GM21528 (cell line): ENCODE measurements around the gene NUDT16.

ENCODE experiments used
- ATAC-seq: cut with Tn5 transposase; IDR thresholded peaks from one replicate; pipeline ENCODE4 v1.9.1; 2021; ENCODE audit warnings: mild to moderate bottlenecking, moderate library complexity; ENCODE audit not compliant: unreplicated experiment, low FRiP score

Gene NUDT16

DNA sequence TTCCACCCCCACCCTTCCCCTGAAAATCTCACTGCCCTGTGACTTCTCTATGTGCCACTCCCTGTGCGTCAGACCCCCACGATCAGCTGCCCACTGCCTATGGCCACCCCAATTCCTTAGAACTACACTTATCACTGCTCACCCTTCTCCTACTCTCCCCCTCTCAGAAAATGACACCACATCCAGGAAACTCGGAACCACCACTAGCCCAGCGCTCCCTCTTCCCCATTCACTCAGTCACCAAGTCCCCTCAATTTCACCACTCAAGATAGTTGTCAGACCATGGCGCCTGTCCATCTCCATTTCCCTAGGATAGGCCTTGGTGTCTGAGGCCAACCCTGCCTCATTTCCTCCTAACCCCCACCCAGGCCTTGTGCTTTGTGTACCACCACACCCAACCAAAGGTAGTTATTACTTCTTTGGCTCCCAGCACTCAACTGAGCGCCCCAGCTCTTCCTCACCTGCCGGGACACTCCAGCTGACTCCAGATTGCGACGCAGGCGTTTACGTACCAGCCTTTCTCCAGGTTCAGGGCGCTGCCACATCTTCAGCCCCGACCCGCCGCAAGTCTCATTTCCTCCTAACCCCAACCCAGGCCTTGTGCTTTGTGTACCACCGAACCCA lies 641 bp upstream of the NUDT16 start:
- peak; percentile 14 for ATAC-seq

DNA sequence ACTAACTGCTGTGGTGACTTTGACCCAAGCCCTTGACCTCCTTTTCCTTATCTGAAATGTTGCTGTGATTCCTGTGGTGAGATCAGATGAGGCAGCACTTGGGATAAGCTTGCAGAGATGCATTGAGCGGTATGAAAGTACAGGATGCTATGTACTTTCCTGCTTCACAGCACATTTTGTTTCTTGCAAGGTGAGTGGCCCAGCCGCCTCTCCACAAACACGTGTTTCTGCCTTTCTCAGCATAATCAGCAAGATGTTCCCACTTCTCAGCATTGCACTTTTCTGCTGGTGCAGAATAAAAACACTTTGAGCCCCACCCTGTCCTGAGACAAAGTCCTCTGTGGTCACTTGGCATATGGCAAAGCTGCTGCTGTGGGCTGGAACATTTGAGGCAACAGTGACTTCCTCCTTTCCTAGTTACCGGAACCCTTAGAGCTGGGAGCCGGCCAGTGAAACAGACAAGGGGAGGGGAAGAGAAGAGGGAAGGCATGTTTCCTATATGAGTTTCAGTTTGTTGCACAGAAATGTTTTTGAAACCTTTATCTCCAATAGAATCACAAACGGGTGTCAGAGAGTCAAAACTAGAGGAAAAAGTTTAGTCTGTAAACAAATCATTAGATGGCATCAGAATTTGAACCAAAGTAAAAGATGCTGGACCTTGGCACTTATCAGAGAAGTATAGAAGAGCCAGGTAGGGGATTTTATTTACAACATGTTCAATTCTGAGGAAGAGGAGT lies 5.0 kb downstream of the NUDT16 start:
- no peak for ATAC-seq

DNA sequence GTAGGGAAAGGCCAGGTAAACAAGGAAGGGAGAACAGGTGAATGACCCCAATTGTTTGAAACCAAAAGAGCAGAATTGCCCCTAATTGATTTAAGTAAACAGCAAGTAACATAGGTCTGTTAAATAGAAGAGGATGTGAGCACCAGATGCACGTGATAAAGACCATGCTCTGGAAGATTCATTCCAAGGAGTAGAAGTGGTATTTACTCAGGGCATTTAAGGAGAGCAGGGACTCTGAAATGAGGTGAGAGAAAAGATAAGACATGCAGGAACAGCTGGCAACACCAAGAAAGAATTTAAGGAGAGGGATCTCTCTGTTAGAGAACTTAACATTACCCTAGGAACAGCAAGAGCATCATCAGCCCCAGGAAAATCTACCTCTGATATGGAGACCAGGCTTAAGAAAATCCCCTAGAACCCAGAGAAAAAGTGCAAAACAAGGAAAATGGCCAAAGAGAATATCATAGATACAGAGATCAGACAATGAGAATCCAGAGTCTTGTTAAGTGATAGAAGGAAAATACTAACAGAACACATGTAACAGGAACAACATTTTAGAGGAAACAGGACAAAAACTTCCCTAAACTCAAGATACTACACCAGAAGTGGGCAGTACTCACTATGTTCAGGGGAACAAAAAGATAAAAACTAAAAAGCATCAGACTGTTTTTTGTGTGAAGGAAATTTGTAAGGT lies 6.4 kb downstream of the NUDT16 start:
- ATAC-seq = no peak

DNA sequence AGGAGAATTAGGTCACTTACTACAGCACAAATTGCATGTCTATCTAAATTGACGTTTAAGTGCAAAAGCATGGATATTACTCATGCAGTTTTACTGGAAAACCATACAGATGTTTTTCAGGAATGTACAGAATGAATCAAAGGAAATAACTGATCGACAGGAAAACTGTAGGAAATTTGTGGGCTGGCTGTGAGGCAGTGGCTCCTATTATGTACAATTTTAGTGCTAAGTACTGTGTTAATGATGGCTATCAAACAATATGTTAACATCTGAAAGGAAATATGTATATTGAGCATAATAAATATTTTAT lies 6.9 kb downstream of the NUDT16 start:
- no peak for ATAC-seq

DNA sequence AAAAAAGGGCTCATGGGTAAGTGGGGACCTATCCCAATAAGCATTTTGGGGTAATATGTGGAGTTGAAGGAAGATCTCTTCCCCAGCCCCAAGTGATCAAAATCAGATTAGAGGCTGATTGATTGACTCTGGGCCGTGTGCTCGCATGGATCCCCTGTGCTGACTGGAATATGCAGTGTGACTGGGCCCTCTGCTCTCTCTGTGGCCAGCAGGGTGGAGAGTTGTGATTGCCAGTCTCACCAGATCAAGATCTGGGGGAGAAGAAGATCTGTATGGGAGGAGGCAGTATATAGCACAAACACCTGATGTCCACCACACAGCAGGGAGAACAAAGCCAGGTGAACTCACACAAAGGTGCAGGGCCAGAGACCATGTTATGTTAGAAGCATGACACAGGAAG lies 8.8 kb downstream of the NUDT16 start:
- ATAC-seq = no peak

DNA sequence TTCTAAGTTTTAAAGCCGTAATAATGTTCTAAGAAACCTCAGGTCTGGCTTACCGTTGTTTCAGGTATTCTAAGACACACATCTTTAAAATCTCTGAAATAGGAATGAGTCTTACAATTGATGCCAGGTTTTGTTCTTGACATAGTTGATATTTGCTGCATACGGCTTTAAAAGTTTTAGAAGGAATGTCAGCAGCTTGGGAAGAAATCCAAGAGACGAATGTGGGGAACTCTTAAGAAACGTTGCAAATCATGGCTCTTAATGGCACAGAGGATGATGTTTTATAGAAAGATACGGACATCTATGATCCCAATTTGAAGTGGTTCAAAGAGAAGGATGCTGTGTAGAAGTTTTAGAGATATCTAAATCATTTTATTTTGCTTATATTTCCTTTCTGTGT lies 11.5 kb downstream of the NUDT16 start:
- ATAC-seq = no peak

DNA sequence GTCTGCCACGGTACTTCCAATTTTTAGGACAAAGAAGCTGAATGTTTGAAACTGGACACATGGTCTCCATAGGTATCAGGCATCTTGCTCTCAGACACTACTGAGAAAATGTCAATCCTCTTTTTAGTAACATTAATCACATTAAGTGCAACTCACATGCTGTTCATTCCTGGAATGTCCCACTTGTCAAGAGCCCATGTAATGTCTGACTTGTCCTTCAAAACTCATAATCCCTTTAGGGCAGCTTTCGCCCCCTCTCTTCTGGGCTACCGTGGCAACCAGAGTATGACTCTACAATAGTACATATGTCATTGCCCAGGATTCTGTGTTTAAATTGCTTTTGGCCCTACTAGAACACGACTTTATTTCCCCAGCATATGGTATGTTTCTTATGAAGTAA lies 12.3 kb downstream of the NUDT16 start:
- no peak for ATAC-seq

DNA sequence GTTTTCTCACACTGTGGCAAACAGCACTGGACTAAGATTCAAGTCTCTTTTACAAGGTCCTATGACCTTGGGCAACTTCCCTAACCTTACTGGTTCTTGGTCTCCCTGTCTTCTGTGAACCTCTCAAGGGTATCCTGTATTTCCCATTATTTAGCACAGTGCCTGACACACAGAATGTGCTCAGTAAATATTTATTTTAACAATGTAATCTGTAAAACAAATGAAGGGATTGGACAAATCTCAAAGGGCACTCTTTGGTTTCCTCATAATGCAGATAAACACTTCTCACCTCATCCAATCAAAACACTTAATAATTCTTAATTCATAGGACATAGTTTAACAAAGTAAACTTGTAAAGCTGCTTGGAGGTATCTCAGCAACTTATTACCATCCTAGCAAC lies 12.8 kb downstream of the NUDT16 start:
- ATAC-seq = no peak

DNA sequence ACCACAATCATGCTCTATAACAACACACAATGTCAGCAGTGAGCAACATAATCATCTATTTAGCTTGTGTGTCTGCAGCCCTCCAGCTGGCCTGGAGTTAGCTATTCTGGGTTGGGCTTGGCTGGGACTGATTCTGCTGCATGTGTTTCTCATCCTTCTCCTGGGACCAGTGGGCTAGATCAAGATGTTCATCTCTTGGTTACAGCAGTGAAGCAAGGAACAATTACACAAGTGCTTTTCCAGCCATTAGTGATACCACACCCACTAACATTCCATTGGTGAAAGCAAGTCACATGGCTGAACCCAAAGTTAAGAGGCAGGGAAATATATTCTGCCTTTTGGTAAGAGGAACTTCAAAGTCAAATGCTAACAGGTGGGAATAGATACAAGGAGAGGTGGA lies 14.6 kb downstream of the NUDT16 start:
- ATAC-seq = no peak

DNA sequence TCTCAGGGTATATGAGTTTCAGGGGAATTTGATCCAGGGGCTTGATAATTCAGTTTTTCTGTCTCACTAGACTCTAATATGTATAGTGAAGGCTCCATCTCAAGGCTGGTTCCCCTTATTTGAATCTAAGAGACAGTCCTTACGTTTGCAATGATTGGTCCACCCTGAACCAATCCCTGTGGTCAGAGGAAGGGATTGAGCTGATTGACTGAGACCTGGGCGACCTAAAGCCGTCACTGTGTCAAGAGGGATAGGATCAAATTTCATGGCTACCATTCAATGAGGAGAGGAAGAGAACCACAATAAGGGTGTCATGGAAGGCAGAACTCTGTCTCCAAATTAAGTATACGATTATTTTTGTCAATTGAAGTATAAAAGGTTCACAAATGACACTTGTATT lies 16.3 kb downstream of the NUDT16 start:
- ATAC-seq = no peak

DNA sequence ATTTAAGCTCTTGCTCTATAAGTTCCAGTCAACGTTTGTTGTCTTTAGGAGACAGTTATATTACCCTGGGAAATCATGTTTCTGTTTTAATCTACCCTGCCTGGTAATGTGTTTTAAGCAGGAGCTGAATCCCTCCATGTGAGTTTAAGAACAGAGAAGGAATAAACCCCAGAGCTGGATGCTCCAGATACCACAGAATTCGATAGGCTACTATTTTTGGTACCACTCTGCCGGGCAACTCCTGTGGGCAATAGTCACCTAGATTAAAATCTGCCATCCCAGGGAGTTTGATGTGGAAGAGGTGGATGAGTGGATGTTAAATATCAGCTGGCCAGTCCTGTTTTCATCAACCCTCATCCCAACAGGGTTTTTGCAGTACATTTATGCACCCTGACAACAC lies 20.4 kb downstream of the NUDT16 start:
- no peak for ATAC-seq

DNA sequence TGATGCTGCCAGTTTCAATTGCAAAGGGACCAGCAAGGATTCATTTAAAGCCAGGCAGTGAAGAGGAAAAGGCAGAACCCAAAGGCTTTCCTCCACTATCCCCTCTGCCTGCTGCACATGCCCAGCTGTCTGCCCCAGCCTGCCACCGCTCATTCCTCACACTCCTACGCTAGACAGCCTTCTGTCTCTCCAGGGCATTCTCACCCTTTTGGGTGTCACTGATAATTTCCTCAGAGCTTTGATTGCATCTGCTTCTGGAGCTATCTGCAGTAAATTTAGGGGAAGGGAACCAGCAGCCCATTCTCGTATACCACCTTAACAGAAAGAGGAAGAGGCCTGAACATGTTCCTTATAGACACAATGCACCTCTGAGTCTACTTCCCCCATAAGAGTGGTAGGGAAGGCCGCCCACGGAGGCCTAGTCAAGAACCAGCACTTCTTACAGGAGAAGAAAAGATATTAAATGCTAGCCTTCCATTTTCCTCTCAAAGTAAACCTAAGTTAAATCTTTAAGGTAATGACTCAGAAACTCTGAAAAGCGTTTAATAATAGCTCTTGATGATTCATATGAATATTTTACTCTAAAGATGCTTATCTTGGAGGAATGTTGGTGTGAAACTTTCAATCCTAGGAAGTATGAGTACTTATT lies 20.9 kb downstream of the NUDT16 start:
- no peak for ATAC-seq

DNA sequence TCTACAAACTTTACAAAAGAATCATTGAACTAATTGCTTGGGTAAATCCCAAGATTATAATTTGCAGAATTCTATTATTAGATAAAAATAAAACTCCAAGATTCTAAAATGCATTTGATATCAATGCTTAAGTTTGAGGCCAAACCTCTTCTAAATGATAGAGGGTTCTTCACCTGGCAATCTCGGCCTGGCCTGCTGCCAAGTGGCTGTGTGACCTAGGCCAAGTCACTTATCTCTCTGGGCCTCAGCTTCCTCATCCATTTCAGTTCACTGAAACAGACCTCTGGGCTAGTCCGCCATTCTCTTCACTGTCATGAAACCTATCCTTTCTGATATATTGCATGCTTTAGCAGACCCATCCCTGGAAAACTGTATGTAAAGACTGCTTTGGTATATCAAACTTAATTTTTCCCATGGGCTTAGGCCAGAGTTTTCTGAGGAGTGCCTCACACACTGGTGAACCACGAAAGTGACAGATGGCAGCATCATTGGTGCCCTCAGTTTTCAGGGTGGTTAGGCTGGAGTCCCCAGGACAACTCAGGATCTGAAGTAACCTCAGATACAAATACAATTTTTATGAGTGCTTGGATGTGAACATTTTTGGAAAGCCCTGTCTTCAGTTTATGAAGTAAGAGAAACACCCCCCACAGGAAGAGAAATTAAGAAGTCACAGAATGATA lies 21.8 kb downstream of the NUDT16 start:
- no peak for ATAC-seq

DNA sequence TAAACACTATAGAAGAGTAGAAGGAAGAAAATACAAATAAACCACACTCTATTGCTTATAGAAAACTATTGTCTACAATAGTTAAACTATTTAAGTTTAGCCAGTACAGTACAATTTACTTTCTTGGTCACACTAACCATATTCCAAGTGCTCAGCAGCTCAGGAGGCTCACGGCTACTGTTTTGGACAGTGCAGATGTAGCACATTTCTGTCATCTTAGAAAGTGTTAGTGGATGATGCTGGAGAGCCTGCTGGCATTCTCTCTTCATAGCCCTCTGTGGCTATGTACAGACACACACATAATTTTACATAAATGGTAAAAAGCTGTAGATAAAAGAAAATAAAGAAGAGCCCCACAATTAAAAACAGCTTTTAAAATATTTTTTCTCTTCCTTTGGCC lies 23.8 kb downstream of the NUDT16 start:
- no peak for ATAC-seq

DNA sequence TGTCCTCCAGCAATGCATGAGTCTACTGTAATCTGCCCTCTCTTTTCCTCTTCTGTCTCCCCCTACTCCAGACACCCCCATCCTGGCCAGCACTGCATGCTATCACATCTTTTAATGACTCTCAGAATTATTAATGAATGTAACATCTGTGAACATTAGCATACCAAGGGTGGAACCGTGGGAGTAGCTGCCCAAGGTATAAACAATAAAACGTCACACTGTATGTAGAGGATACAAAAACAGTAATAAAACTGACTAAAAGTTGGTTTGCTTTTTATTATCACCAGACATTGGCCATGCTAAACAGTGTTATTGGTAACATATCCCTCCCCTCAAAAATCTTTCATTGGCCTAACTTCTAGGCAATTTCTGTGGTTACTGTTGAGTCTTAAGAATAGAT lies 24.7 kb downstream of the NUDT16 start:
- ATAC-seq = no peak

DNA sequence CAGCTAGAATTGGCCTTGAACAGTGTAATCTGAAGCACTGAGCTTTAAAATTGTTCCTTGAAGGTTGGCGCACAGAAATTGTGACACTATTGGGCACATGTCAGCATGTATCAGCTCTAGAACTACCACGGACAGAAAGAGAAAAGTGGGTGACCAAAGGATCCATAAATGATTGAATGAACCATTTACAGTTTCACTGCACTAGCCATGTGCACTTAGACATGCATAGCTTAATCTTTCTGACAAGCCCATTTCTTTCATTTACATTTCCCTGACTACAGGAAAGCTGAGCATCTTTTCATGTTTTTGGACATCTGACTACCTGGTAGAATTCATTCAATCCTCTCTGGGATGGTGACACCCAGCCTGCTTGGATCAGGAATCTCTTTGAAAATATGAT lies 36.2 kb downstream of the NUDT16 start:
- ATAC-seq = no peak

DNA sequence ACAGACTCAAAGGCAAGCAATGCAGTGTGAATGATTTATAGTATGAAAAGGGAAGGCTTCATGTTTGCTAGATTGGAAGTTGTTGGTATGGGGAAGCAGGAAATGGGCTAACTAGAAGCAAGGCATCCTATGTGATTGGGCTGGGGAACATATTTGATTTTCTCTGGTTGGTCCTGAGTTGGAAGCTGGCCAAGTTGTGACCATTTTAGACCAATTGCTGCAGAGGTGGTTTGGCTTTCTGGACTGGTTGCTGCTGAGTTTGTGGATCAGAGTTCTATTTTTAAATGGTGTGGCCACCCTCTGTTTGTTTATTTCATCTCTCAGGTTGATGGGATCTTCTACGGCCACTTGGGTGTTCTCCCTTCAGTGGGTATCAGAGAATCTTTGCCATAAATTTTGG lies 39.7 kb downstream of the NUDT16 start:
- ATAC-seq = no peak

DNA sequence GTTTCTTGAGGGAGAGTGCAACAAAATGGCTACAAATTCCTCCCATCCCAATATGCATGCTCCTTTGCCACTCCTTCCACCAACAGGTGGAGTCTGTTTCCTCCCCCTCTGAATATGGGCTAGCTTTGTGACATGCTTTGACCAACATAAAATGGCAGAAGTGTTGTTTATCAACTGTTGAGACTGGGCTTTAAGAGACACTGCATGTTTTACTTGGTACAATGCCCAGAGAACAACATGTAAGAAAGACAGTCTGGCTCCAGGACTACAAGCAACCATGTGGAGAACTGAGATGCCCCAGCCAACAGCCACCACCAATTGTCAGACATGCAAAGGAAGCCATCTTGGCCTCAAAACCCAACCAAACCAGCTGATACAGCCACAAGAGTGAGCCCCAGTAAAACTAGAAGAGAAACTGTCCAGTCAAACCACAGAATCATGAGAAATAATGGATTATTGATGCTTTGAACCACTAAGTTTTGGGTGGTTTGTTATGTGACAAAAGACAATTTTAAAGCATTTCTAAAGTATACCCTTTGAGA lies 40.5 kb downstream of the NUDT16 start:
- ATAC-seq = no peak

DNA sequence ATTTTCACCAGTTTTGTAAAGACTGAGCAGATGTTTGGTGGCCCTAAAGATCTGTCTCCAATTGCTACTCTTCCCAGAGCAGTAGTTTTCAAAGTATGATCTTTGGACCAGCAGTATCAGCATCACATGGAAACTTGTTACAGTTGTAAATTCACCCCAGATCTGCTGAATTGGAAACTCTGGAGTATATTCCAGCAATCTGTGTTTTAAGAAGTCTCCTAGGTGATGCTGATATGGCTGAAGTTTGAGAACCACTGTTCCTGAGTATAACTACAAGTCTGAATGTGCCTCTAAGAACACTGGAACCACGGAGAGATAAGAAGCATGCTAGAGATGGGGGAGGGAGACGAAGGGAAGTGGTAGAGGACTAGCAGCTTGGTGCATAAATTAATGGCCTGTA lies 45.7 kb downstream of the NUDT16 start:
- no peak for ATAC-seq

DNA sequence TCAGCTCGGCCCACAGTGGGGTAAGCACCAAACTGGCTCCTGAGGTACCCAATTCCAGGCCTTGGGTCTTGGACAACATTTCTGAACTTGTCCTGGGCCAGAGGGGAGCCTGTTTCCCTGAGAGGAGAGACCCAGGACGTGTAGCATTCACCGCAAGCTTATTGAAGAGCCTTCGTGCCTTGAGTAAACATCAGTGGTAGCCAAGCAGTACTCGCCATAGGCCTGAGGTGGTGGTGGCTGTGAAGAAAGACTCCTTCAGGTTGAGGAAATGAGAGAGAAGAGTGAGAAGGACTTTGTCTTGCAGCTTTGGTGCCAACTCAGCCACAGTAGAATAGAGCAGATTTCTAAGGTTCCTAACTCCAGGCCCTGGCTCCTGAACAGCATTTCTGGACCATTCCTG lies 50.2 kb downstream of the NUDT16 start:
- no peak for ATAC-seq

DNA sequence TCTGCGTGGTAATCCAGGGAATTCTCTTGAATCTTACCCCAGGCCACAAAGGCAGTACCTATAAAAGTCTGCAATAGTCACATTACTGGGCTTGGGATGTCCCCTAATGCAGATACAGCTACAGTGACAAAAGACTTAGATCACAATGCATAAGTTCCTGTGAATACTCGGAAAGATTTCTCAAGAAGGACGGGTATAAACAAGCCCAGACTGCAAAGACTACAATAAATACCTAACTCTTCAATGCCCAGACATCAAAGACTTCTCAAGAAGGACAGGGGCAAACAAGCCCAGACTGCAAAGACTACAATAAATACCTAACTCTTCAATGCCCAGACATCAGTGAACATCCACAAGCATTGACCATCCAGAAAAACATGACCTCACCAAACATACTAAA lies 50.9 kb downstream of the NUDT16 start:
- ATAC-seq = no peak
